Activated naive CD8-positive, alpha-beta T cell treated with anti-CD3 and anti-CD28 coated beads for 36 hours (primary cell): ENCODE results near the gene KRTAP5-3. TPM values are rescaled to one million over a fixed set of nuclear protein-coding genes. Genes with fewer than 3 reads are reported as not detected.

Source experiments
- DNase-seq: peaks from one replicate; pipeline ENCODE4 v3.0.0; 2021
- H3K27ac Mint-ChIP-seq: one replicate; pipeline ENCODE4 v1.8.0; 2022; ENCODE audit warnings: mild to moderate bottlenecking, moderate library complexity, mixed read lengths
- H3K27me3 Mint-ChIP-seq: one replicate; pipeline ENCODE4 v1.8.0; 2022; ENCODE audit warnings: mild to moderate bottlenecking, mixed read lengths
- H3K36me3 Mint-ChIP-seq: one replicate; pipeline ENCODE4 v1.8.0; 2021; ENCODE audit warnings: mild to moderate bottlenecking, mixed read lengths
- H3K4me1 Mint-ChIP-seq: one replicate; pipeline ENCODE4 v1.8.0; 2021; ENCODE audit warnings: mixed read lengths
- H3K4me3 Mint-ChIP-seq: one replicate; pipeline ENCODE4 v1.8.0; 2022; ENCODE audit warnings: mild to moderate bottlenecking, moderate library complexity, mixed read lengths
- H3K9me3 Mint-ChIP-seq: one replicate; pipeline ENCODE4 v1.8.0; 2022; ENCODE audit warnings: mixed read lengths
- total RNA-seq, 2 experiments: library from RNA; stranded (reverse); gene quantifications; one replicate each; pipeline ENCODE4 v1.2.3, GENCODE V29; 2021

The KRTAP5-3 gene
- total RNA-seq, result not detected

- no peaks in the 10 kb centered on the region for H3K4me1 Mint-ChIP-seq
- no peaks in the 10 kb centered on the region for H3K9me3 Mint-ChIP-seq
- DNase-seq, result no peak
- no peaks in the 10 kb centered on the region for H3K36me3 Mint-ChIP-seq
- H3K4me3 Mint-ChIP-seq, result no peak within 1 kb of the TSS
- peaks cover 19% of the 10 kb centered on the region for H3K27me3 Mint-ChIP-seq
- no peak within 1 kb of the TSS for H3K27ac Mint-ChIP-seq
These were observed at the start of gene KRTAP5-3 for GRCh38 chr11:1608363-1608762. Gene KRTAP5-3 (minus strand): TSS chr11:1608463. CDS start chr11:1608385, 78 bp downstream.

GRCh38 chr11:1656670-1657069, 48.4 kb upstream of the KRTAP5-3 start:
- H3K36me3 Mint-ChIP-seq, result no peaks in the 10 kb centered on the region
- H3K27me3 Mint-ChIP-seq, result peaks cover 38% of the 10 kb centered on the region
- no peaks in the 10 kb centered on the region for H3K9me3 Mint-ChIP-seq
- no peak for DNase-seq
- H3K27ac Mint-ChIP-seq, result no peak overlapping the region
- no peak overlapping the region for H3K4me3 Mint-ChIP-seq
- H3K4me1 Mint-ChIP-seq, result peaks cover 1% of the 10 kb centered on the region

DNA sequence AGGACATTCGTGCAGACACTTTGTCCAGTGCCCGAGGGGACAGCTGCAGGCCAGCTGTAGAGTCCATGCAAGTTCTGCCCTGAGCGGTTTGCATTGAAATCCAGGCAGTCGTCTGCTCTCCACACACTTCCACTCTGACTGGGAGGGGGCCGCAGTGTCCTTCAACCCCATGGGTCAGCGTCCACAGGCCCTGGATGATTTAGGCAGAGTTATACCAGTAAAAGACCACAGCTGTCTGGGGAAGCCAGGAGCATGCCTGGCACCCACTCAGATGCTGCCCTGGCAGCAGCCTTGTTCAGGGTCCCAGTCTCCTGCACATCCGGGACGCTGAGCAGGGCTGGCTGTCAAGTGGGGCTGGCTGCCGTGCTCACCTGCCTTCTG, 47.8 kb upstream of the KRTAP5-3 start:
- no peaks in the 10 kb centered on the region for H3K36me3 Mint-ChIP-seq
- H3K27ac Mint-ChIP-seq, result no peak overlapping the region
- no peak for DNase-seq
- H3K9me3 Mint-ChIP-seq, result no peaks in the 10 kb centered on the region
- no peak overlapping the region for H3K4me3 Mint-ChIP-seq
- H3K4me1 Mint-ChIP-seq, result peaks cover 1% of the 10 kb centered on the region
- peaks cover 38% of the 10 kb centered on the region for H3K27me3 Mint-ChIP-seq

DNA sequence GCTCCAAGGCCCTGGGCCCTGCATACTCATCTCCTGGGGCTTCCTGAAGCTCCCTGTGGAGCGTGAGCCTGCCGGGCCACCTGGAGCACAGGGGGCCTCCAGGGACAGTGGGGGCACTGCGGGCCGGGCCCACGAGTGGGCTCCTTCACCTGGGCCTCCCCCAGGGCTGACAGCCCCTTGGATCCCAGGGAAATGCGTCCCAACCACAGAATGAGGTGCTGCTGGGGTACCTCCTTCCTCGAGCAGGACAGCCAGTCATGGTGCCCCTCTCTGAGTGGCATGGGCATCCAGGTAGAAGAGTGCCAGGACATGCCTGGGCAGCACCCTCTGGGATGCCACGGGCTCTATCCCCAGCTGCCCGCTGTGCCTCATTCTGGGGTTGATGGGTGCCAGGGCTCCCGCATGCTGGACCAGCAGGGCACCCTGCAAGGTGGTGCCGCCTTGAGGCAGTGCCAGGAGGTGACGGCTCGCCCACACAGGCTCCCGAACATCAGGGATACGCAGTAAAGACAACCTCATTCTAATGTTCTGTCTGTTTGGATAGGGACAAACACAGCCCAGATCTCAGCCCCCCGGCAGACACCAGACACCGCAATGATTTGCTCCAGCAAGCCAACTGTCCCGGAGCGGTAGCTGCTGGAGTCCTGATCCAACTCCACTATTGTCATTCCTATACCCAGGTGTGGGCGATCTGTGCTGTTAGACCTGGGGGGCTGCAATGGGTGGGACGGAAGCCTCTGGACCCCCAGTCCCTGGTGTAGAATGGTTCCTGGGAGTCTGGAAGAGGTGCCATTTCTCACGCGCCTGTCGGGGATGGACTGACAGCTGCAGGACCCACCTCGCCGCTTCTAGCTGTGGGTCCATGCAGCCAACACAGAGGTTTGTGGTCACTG, 47.2 kb upstream of the KRTAP5-3 start:
- no peak for DNase-seq
- Mint-ChIP-seq H3K27me3 (peaks cover 36% of the 10 kb centered on the region), H3K36me3 (no peaks in the 10 kb centered on the region), H3K9me3 (no peaks in the 10 kb centered on the region), H3K4me3 (no peak overlapping the region), H3K27ac (no peak overlapping the region), H3K4me1 (peaks cover 1% of the 10 kb centered on the region)

- DNase-seq, result no peak
- Mint-ChIP-seq H3K9me3 (no peaks in the 10 kb centered on the region), H3K27ac (no peak overlapping the region), H3K36me3 (no peaks in the 10 kb centered on the region), H3K27me3 (peaks cover 27% of the 10 kb centered on the region), H3K4me1 (peaks cover 1% of the 10 kb centered on the region), H3K4me3 (no peak overlapping the region)
These were observed 46.3 kb upstream of the KRTAP5-3 start for GRCh38 chr11:1654388-1655167.

- DNase-seq, result no peak
- no peaks in the 10 kb centered on the region for H3K4me1 Mint-ChIP-seq
- H3K36me3 Mint-ChIP-seq, result no peaks in the 10 kb centered on the region
- H3K27me3 Mint-ChIP-seq, result peaks cover 20% of the 10 kb centered on the region
- no peaks in the 10 kb centered on the region for H3K9me3 Mint-ChIP-seq
- no peak overlapping the region for H3K4me3 Mint-ChIP-seq
- no peak overlapping the region for H3K27ac Mint-ChIP-seq
These were observed 45.5 kb upstream of the KRTAP5-3 start for GRCh38 chr11:1653541-1654387.

- H3K4me1 Mint-ChIP-seq, result no peaks in the 10 kb centered on the region
- no peak overlapping the region for H3K27ac Mint-ChIP-seq
- no peak overlapping the region for H3K4me3 Mint-ChIP-seq
- peaks cover 12% of the 10 kb centered on the region for H3K27me3 Mint-ChIP-seq
- H3K36me3 Mint-ChIP-seq, result no peaks in the 10 kb centered on the region
- no peaks in the 10 kb centered on the region for H3K9me3 Mint-ChIP-seq
- DNase-seq, result peak; percentile 75
These were observed 44.7 kb upstream of the KRTAP5-3 start for GRCh38 chr11:1652771-1653540.

DNA sequence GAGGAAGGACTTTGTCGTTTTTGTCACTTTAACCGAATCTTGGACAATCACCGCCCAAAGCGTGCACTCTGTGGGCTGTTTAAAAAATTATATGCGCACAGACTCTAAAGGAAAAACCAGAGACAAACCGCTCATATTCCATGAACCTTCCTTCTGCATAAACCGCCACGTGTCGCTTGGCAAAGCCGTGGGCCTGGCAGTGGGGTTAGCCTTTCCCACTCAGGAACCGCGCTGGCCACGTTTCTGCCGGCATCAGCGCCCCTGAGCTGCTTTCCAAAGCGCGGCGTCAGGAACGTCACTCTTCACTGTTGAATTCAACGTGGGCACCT, 44.1 kb upstream of the KRTAP5-3 start:
- no peaks in the 10 kb centered on the region for H3K4me1 Mint-ChIP-seq
- H3K27me3 Mint-ChIP-seq, result peaks cover 12% of the 10 kb centered on the region
- H3K27ac Mint-ChIP-seq, result no peak overlapping the region
- DNase-seq, result no peak
- H3K4me3 Mint-ChIP-seq, result no peak overlapping the region
- H3K9me3 Mint-ChIP-seq, result no peaks in the 10 kb centered on the region
- H3K36me3 Mint-ChIP-seq, result no peaks in the 10 kb centered on the region

DNA sequence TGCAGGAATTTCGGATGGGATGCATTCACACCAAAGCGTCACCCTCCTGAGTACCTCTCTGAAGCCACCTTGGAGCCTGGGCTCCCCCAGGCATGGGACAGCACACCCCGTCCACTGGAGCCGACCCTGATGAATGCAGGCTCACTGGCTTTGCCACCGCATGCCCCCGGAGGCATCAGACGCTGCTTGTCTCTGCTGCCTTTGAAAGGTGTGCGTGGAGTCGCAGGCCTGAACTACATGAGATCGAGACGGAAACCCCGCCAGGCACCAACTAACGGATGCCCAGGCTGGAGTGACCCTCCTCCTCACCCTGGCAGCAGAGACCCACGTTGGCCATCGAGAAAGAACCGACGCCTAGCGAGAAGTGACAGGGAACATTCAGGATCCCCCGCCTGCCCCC, 43.8 kb upstream of the KRTAP5-3 start:
- DNase-seq, result no peak
- Mint-ChIP-seq H3K4me3 (no peak overlapping the region), H3K27me3 (peaks cover 15% of the 10 kb centered on the region), H3K36me3 (no peaks in the 10 kb centered on the region), H3K27ac (no peak overlapping the region), H3K9me3 (no peaks in the 10 kb centered on the region), H3K4me1 (no peaks in the 10 kb centered on the region)

DNA sequence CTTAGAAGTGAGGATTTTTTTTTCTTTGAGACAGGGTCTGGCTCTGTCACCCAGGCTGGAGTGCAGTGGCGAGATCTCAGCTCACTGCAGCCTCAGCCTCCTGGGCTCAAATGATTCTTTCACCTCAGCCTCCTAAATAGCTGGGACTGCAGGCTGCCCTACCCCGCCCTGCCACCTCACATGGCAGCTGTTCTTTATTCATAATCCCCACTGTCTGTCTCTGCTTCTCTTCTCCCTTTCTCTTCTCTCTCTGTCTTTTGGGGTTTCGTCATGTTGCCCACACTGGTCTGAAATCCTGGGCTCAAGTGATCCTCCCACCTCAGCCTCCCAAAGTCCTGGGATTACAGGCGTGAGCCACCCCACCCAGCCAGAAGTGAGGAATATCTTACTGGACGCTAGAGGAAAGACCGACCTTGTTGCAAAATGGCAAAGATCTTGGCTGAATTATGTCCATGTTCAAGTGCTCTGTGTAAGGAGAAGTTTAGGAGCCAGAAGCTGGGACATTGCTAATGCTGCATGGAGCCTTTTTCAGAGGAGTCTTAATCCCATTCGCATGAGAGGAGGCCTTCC, 43.2 kb upstream of the KRTAP5-3 start:
- Mint-ChIP-seq H3K36me3 (no peaks in the 10 kb centered on the region), H3K27ac (no peak overlapping the region), H3K27me3 (peaks cover 15% of the 10 kb centered on the region), H3K4me1 (no peaks in the 10 kb centered on the region), H3K9me3 (no peaks in the 10 kb centered on the region), H3K4me3 (no peak overlapping the region)
- no peak for DNase-seq

- Mint-ChIP-seq H3K4me1 (no peaks in the 10 kb centered on the region), H3K36me3 (no peaks in the 10 kb centered on the region), H3K9me3 (no peaks in the 10 kb centered on the region), H3K27ac (no peak overlapping the region), H3K27me3 (peaks cover 15% of the 10 kb centered on the region), H3K4me3 (no peak overlapping the region)
- DNase-seq, result no peak
These were observed 42.6 kb upstream of the KRTAP5-3 start for GRCh38 chr11:1650918-1651262.

DNA sequence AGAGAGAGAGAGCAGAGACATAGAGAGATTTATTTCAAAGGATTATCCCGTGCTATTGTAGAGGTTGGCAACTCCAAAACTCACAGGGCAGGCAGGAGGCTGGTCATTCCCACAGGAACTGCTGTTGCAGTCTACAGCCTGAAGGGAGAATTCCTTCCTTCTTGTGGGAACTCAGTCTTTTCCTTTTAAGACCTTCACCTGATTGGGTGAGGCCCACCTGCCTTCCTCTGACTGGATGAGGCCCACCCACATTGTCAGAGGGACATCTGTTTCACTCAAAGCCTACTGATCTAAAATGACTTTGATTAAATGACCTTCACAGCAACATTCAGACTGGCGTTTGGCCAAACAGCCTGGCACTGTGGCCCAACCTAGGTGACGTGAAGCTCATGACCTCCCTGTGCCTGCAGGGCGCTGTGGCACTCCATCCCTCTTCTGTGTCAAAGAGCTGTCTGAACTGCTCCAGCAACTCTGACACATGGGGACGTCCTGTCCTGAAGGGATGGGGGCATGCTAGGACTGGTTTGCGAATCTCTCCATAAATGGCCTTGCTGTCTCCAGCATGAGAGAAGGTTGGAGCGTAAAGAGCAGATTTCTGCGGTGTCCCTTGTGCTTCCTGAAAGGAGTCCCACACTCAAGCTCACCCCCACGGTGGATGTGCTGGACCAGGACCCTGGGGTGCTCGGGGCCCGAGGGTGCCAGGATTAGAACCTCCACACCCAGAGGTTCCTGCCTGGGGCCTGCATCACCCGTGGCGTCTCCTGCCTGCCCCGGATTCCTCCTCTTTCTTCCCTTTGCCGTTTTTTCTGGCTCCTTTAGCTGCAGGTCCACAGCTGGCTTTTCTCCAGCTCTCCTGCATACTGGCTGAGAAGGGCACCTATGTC, 42.0 kb upstream of the KRTAP5-3 start:
- peaks cover 15% of the 10 kb centered on the region for H3K27me3 Mint-ChIP-seq
- H3K9me3 Mint-ChIP-seq, result no peaks in the 10 kb centered on the region
- H3K36me3 Mint-ChIP-seq, result no peaks in the 10 kb centered on the region

GRCh38 chr11:1648653-1649420, 40.6 kb upstream of the KRTAP5-3 start:
- no peaks in the 10 kb centered on the region for H3K4me1 Mint-ChIP-seq

More for the DNA sequence above, 42.0 kb upstream of the KRTAP5-3 start:
- H3K4me1 Mint-ChIP-seq, result no peaks in the 10 kb centered on the region
- DNase-seq, result no peak
- H3K4me3 Mint-ChIP-seq, result no peak overlapping the region
- no peak overlapping the region for H3K27ac Mint-ChIP-seq

More at GRCh38 chr11:1648653-1649420, 40.6 kb upstream of the KRTAP5-3 start:
- Mint-ChIP-seq H3K4me3 (no peak overlapping the region), H3K27me3 (peaks cover 9% of the 10 kb centered on the region), H3K9me3 (no peaks in the 10 kb centered on the region), H3K36me3 (no peaks in the 10 kb centered on the region), H3K27ac (no peak overlapping the region)
- no peak for DNase-seq
